Raji (cell line): ENCODE measurements around the gene PCDH9.

Experiments used
- POLR2A ChIP-seq: IDR thresholded peaks from 2 replicates; pipeline ENCODE4 v1.6.1; 2011; ENCODE audit warnings: low read depth, low read length, control low read depth; ENCODE audit not compliant: insufficient read depth

The PCDH9 gene

GRCh38 chr13:67100730-67101129, 129.4 kb downstream of the PCDH9 start:
- no peak for TF ChIP-seq POLR2A

GRCh38 chr13:67099494-67099893, 130.6 kb downstream of the PCDH9 start:
- TF ChIP-seq POLR2A = no peak

- no peak for TF ChIP-seq POLR2A
Observed at GRCh38 chr13:67097892-67098452, 132.2 kb downstream of the PCDH9 start.

GRCh38 chr13:67096418-67096817, 133.7 kb downstream of the PCDH9 start:
- no peak for TF ChIP-seq POLR2A

- TF ChIP-seq POLR2A = no peak
Observed at GRCh38 chr13:67095621-67096020, 134.5 kb downstream of the PCDH9 start.

GRCh38 chr13:67094952-67095351, 135.2 kb downstream of the PCDH9 start:
- TF ChIP-seq POLR2A = no peak

DNA sequence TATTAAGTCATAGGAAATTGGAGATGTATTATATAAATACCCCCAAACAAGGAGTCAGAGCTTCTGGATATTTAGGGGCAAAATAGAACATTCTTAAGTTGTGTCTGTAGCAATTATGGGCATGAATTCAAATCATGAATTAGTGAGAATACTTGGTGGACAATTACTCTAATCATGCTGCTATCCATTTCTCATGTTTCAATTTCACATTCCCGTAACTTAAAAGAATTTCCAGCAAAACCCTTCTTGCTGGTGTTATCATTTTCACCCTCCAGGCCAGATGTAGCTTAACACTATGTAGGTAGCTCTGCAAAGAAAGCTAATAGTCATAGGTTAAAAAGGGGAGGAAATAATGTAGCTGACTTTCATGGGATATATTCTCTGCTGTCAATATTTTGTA, 136.1 kb downstream of the PCDH9 start:
- TF ChIP-seq POLR2A = no peak

DNA sequence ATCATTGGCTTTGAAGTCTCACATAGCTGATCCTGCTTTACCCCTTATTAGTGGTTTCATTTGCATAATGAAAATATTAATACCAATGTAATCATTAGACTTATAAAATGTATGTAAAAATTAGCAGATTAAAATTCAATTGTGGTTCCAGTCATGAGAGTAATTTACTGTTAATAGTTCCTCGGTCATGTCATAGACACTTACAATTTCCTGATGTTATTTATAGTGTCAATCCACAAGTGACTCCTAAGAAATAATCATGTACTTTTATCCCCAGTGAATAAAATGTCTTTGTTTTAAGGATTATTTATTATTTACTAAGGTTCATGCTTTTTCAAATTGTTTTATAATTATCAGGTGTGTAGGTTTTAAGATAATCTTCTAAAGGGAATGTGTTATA, 138.5 kb downstream of the PCDH9 start:
- no peak for TF ChIP-seq POLR2A

DNA sequence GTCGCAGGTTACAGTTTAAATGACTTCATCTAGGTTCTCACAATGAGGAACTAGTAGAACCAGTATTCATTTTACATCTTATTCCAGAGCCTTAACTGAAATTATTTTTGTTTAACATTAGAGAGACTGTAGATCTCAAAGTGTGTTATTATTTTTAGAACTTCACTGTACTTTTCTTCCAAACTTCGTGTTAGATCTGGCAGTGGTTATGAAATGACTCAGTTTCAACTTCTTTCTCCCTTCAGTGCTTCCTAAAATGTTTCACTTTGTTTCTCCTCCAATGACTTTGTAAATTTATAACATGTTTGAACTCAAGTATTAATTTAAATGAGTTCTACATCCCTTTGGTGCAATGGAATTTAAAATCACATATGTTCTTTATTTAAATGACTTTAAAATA, 139.3 kb downstream of the PCDH9 start:
- no peak for TF ChIP-seq POLR2A

- no peak for TF ChIP-seq POLR2A
Observed at GRCh38 chr13:67087527-67087926, 142.6 kb downstream of the PCDH9 start.

DNA sequence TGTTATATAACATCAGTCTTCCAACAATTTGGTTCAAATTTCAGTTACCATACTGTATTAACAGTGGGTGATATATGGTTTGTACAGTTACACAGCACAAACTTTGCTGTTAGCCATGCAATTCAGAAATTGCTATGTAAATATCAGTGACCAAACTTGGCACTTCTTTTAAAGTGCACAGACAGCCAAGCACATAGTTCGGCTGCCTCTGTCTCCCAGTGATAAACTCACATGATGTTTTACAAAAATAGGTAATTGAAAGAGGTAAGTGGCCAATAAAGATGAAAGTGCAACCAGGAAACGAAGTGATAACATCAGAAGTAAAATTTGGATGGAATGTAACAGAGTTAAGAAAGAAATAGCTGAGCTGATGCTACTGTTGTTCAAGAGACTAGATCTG, 143.9 kb downstream of the PCDH9 start:
- no peak for TF ChIP-seq POLR2A

DNA sequence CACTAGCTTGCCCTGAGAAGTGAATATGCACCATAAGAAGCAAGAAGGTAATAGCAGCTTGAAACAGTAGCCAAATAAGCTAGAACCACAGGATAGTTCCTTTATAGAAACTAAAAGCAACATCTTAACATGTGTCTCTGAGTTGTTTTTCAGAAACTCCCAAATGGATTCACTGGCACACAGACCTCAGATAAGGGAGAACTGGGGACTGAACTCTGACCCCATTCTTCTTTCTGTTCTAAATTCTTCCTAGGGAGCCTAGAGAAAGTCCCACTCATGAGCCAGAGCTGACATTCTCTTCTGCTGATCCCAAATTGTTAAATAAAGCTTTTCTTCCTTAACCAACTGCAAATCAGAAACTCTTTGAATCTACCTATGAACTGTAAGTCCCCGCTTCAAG, 146.1 kb downstream of the PCDH9 start:
- TF ChIP-seq POLR2A = no peak

GRCh38 chr13:67083519-67083918, 146.6 kb downstream of the PCDH9 start:
- TF ChIP-seq POLR2A = no peak

- TF ChIP-seq POLR2A = no peak
Observed at GRCh38 chr13:67080351-67080750, 149.8 kb downstream of the PCDH9 start.

- no peak for TF ChIP-seq POLR2A
Observed at GRCh38 chr13:67078062-67078461, 152.1 kb downstream of the PCDH9 start.

GRCh38 chr13:67077132-67077531, 153.0 kb downstream of the PCDH9 start:
- no peak for TF ChIP-seq POLR2A

DNA sequence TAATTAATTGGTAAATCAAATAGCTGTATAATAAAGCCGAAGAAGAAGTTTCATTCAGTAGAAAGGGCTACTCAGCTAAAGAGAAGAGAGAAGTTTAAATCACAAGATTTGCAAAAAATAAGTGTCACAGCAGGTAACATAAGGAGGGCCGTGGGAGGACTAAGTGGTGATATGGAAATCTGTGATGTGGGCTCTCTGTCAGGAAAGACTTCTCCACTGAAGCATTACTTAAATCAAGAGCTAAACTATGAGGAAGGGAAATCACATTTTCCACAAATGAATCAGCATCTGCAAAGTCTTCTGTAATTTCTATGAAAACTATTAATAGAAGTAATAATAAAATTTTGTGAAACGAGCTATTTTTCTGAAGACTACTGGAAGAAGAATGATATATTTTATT, 153.8 kb downstream of the PCDH9 start:
- no peak for TF ChIP-seq POLR2A
